Fibroblast of skin of abdomen (primary cell): ENCODE data around the gene MAP3K13.

Source experiments
- DNase-seq: peaks from one replicate; pipeline ENCODE4 v3.0.0-alpha.2; 2013

MAP3K13 gene

GRCh38 chr3:185519021-185519420, 156.1 kb downstream of the MAP3K13 start:
- no peak for DNase-seq

GRCh38 chr3:185521349-185522138, 158.6 kb downstream of the MAP3K13 start:
- DNase-seq = no peak

- no peak for DNase-seq
Measured at GRCh38 chr3:185526349-185526951, 163.5 kb downstream of the MAP3K13 start.

GRCh38 chr3:185527364-185527763, 164.4 kb downstream of the MAP3K13 start:
- DNase-seq = no peak

- no peak for DNase-seq
Measured at GRCh38 chr3:185528532-185528931, 165.6 kb downstream of the MAP3K13 start.

GRCh38 chr3:185530856-185531255, 167.9 kb downstream of the MAP3K13 start:
- no peak for DNase-seq

- no peak for DNase-seq
Measured at GRCh38 chr3:185532901-185533300, 170.0 kb downstream of the MAP3K13 start.

GRCh38 chr3:185534511-185534910, 171.6 kb downstream of the MAP3K13 start:
- DNase-seq = no peak

- DNase-seq = peak; percentile 56
Measured at GRCh38 chr3:185537369-185537970, 174.5 kb downstream of the MAP3K13 start.
